ENCODE results near the gene CACNA1A. TPM values are rescaled to one million over a fixed set of nuclear protein-coding genes. Genes with fewer than 3 reads are reported as not detected.

The CACNA1A gene
- polyA plus RNA-seq, 1 donor (not counting 4 experiments of a cell fraction or from before 2014, with no cell fraction given): not detected

DNA sequence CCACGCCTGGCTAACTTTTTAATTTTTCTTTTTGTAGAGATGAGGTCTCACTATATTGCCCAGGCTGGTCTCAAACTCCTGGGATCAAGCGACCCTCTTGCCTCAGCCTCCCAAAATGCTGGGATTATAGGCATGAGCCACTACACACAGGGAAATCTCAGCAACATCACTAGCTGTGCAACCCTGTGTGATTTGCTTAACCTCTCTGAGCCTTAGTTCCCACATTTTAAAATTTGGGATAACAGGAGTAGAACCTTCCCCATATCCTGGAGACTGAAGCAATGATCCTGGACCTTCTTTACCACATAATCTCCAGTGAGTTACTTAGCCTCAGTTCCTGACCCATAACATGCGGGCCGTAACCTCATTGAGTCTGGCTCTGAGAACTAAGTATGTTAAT lies 217.0 kb downstream of the CACNA1A start:
- H3K27me3 ChIP-seq (ENCODE audit: control insufficient read depth, extremely low read depth, insufficient read depth, low read length): no peaks in the 10 kb centered on the region
- no peak overlapping the region for H3K4me3 ChIP-seq (ENCODE audit: control insufficient read depth in 2 of 3, extremely low read depth in 1 of 3, insufficient read depth in 2 of 3, low read depth in 1 of 3, low read length in 3 of 3)
- H2AFZ ChIP-seq (ENCODE audit: control insufficient read depth, low read length): no peak overlapping the region
- H3K9me3 ChIP-seq (ENCODE audit: control insufficient read depth, low read depth, low read length): no peaks in the 10 kb centered on the region
- no peaks in the 10 kb centered on the region for H3K4me1 ChIP-seq (ENCODE audit: control insufficient read depth, extremely low read depth, insufficient read depth, low read length)
- H3K27ac ChIP-seq (ENCODE audit: control insufficient read depth, insufficient read depth, low read length): no peak overlapping the region
- H3K79me2 ChIP-seq (ENCODE audit: control insufficient read depth, insufficient read depth, low read length): no peaks in the 10 kb centered on the region
- no peaks in the 10 kb centered on the region for H3K36me3 ChIP-seq (ENCODE audit: control insufficient read depth in 2 of 2, extremely low read depth in 1 of 2, insufficient read depth in 2 of 2, low read length in 2 of 2)
- no peaks in the 10 kb centered on the region for H4K20me1 ChIP-seq (ENCODE audit: control insufficient read depth, extremely low read depth, insufficient read depth, low read length)
- TF ChIP-seq, protein P1, sequence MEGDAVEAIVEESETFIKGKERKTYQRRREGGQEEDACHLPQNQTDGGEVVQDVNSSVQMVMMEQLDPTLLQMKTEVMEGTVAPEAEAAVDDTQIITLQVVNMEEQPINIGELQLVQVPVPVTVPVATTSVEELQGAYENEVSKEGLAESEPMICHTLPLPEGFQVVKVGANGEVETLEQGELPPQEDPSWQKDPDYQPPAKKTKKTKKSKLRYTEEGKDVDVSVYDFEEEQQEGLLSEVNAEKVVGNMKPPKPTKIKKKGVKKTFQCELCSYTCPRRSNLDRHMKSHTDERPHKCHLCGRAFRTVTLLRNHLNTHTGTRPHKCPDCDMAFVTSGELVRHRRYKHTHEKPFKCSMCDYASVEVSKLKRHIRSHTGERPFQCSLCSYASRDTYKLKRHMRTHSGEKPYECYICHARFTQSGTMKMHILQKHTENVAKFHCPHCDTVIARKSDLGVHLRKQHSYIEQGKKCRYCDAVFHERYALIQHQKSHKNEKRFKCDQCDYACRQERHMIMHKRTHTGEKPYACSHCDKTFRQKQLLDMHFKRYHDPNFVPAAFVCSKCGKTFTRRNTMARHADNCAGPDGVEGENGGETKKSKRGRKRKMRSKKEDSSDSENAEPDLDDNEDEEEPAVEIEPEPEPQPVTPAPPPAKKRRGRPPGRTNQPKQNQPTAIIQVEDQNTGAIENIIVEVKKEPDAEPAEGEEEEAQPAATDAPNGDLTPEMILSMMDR (optimal IDR thresholded peaks at IDR 0.05 in 1 of 3, IDR thresholded peaks at IDR 0.05 in 1 of 3, conservative IDR thresholded peaks at IDR 0.05 in 1 of 3; ENCODE audit: extremely low read depth in 1 of 3, insufficient read depth in 2 of 3, low read length in 3 of 3): no peak
- no peak for TF ChIP-seq EZH2 (IDR thresholded peaks at IDR 0.05; ENCODE audit: low read length)
- H3K9ac ChIP-seq (ENCODE audit: control insufficient read depth, extremely low read depth, insufficient read depth, low read length): no peak overlapping the region
- dilution Hi-C loops (cut with MboI; ENCODE audit: extremely low pct_ligation_motif_present, low sequenced_read_pairs): no loop called here
- no peak overlapping the region for H3K4me2 ChIP-seq (ENCODE audit: control insufficient read depth, extremely low read depth, insufficient read depth, low read depth, low read length)
- no peaks in the 10 kb centered on the region for H3K9me1 ChIP-seq (ENCODE audit: control insufficient read depth, extremely low read depth, insufficient read depth, low read length)
- DNase-seq (ENCODE audit: low read depth, low spot score) (no peak), FAIRE-seq (no peak)

DNA sequence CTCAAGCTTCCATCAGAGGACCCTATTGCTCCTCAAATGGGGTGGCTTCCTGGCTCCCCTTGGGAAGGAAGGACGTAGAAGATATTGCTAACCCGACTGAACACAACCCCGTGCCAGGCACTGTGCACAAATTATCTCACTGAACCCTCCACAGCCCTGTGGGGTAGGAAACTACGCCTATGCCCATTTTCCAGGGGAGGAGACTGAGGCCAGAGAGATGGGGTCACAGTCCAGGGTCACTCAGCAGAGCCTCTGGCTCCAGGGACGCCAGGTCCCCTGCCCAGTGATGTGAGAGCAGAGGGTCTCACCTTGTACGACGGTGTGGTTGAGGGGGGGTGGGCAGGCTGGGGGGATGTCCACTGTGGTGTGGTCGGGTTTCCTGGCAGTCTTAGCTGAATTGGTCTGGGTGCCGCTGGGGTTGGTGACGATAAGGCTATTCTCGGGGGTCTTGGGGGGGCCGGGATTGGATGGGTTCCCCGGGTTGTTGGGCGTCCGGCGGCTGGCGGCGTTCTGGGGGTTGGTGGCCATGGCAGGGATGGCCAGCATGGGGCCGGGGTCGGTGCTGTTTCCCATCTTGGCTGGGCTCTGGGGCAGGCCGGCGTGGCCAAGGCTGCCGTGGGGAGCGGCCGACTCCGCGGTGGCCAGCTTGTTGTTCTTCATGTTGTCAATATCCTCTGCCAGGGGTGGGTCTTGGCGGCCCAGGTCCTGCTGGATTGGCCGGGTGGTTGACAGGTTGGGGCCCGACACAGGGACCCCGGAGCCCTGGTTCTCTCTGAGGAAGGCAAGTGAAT lies 219.9 kb downstream of the CACNA1A start:
- H3K9me1 ChIP-seq (ENCODE audit: control insufficient read depth, extremely low read depth, insufficient read depth, low read length): no peaks in the 10 kb centered on the region
- no peak overlapping the region for H3K27ac ChIP-seq (ENCODE audit: control insufficient read depth, insufficient read depth, low read length)
- no peaks in the 10 kb centered on the region for H4K20me1 ChIP-seq (ENCODE audit: control insufficient read depth, extremely low read depth, insufficient read depth, low read length)
- H3K9ac ChIP-seq (ENCODE audit: control insufficient read depth, extremely low read depth, insufficient read depth, low read length): no peak overlapping the region
- H3K4me2 ChIP-seq (ENCODE audit: control insufficient read depth, extremely low read depth, insufficient read depth, low read depth, low read length): no peak overlapping the region
- DNase-seq (ENCODE audit: low read depth, low spot score): no peak
- H3K27me3 ChIP-seq (ENCODE audit: control insufficient read depth, extremely low read depth, insufficient read depth, low read length): peaks cover 12% of the 10 kb centered on the region
- FAIRE-seq: no peak
- H3K4me1 ChIP-seq (ENCODE audit: control insufficient read depth, extremely low read depth, insufficient read depth, low read length): no peaks in the 10 kb centered on the region
- no peaks in the 10 kb centered on the region for H3K36me3 ChIP-seq (ENCODE audit: control insufficient read depth in 2 of 2, extremely low read depth in 1 of 2, insufficient read depth in 2 of 2, low read length in 2 of 2)
- dilution Hi-C loops (cut with MboI; ENCODE audit: extremely low pct_ligation_motif_present, low sequenced_read_pairs): no loop called here
- TF ChIP-seq, protein P1 (optimal IDR thresholded peaks at IDR 0.05 in 1 of 3, IDR thresholded peaks at IDR 0.05 in 1 of 3, conservative IDR thresholded peaks at IDR 0.05 in 1 of 3; ENCODE audit: extremely low read depth in 1 of 3, insufficient read depth in 2 of 3, low read length in 3 of 3): no peak
- no peak for TF ChIP-seq EZH2 (IDR thresholded peaks at IDR 0.05; ENCODE audit: low read length)
- H3K4me3 ChIP-seq (ENCODE audit: control insufficient read depth in 2 of 3, extremely low read depth in 1 of 3, insufficient read depth in 2 of 3, low read depth in 1 of 3, low read length in 3 of 3): no peak overlapping the region
- H2AFZ ChIP-seq (ENCODE audit: control insufficient read depth, low read length): no peak overlapping the region
- no peaks in the 10 kb centered on the region for H3K9me3 ChIP-seq (ENCODE audit: control insufficient read depth, low read depth, low read length)
- no peaks in the 10 kb centered on the region for H3K79me2 ChIP-seq (ENCODE audit: control insufficient read depth, insufficient read depth, low read length)

All from keratinocyte (primary cell).